H9 (cell line): Measurements from ENCODE around the gene ENTPD6. TPM values are rescaled to one million over a fixed set of nuclear protein-coding genes. Genes with fewer than 3 reads are reported as not detected.

Experiments
- DNase-seq: peaks from one replicate; pipeline ENCODE4 v3.0.0-alpha.2; 2017
- H2AFZ ChIP-seq: one replicate; pipeline ENCODE4 v1.6.1; 2013; ENCODE audit warnings: mild to moderate bottlenecking, low read length, control low read depth, moderate library complexity
- H2AK5ac ChIP-seq: 2 replicates; pipeline ENCODE4 v1.6.1; 2013; ENCODE audit warnings: low read length, control low read depth, mixed read lengths; ENCODE audit not compliant: insufficient read length
- H2BK120ac ChIP-seq: one replicate; pipeline ENCODE4 v1.6.1; 2013; ENCODE audit warnings: low read depth, mild to moderate bottlenecking, low read length, control low read depth, inconsistent platforms; ENCODE audit not compliant: poor library complexity, severe bottlenecking
- H2BK12ac ChIP-seq: 2 replicates; pipeline ENCODE4 v1.6.1; 2013; ENCODE audit warnings: low read length, control low read depth, mixed read lengths, low read depth; ENCODE audit not compliant: insufficient read length
- H2BK15ac ChIP-seq: 2 replicates; pipeline ENCODE4 v1.6.1; 2013; ENCODE audit warnings: low read depth, low read length, control low read depth
- H2BK20ac ChIP-seq: one replicate; pipeline ENCODE4 v1.6.1; 2013; ENCODE audit warnings: low read depth, mild to moderate bottlenecking, low read length, control low read depth, inconsistent platforms; ENCODE audit not compliant: poor library complexity, severe bottlenecking
- H2BK5ac ChIP-seq: 2 replicates; pipeline ENCODE4 v1.6.1; 2013; ENCODE audit warnings: low read length, control low read depth, mixed read lengths; ENCODE audit not compliant: insufficient read length
- H3K14ac ChIP-seq: 2 replicates; pipeline ENCODE4 v1.6.1; 2013; ENCODE audit warnings: low read length, control low read depth; ENCODE audit not compliant: insufficient read depth
- H3K18ac ChIP-seq: 2 replicates; pipeline ENCODE4 v1.6.1; 2013; ENCODE audit warnings: low read depth, mild to moderate bottlenecking, mixed read lengths, low read length, control low read depth; ENCODE audit not compliant: insufficient read length
- H3K23ac ChIP-seq: 2 replicates; pipeline ENCODE4 v1.6.1; 2013; ENCODE audit warnings: low read length, control low read depth, mixed read lengths, low read depth; ENCODE audit not compliant: insufficient read length
- H3K23me2 ChIP-seq: 2 replicates; pipeline ENCODE4 v1.6.1; 2013; ENCODE audit warnings: low read depth, mild to moderate bottlenecking, mixed read lengths, low read length, control low read depth; ENCODE audit not compliant: insufficient read length, poor library complexity, severe bottlenecking
- H3K27ac ChIP-seq: 2 replicates; pipeline ENCODE4 v1.5.1; 2013; ENCODE audit warnings: low read length, control low read depth, mixed read lengths, low read depth; ENCODE audit not compliant: insufficient read length
- H3K27me3 ChIP-seq: 2 replicates; pipeline ENCODE4 v1.6.1; 2013; ENCODE audit warnings: low read length, control low read depth, inconsistent platforms; ENCODE audit not compliant: insufficient read depth
- H3K4ac ChIP-seq: 2 replicates; pipeline ENCODE4 v1.6.1; 2013; ENCODE audit warnings: low read depth, mild to moderate bottlenecking, control low read depth, inconsistent platforms, low read length, moderate library complexity
- H3K4me1 ChIP-seq: 2 replicates; pipeline ENCODE4 v1.6.1; 2013; ENCODE audit warnings: low read length, control low read depth, inconsistent platforms; ENCODE audit not compliant: insufficient read depth
- H3K4me2 ChIP-seq: 2 replicates; pipeline ENCODE4 v1.6.1; 2013; ENCODE audit warnings: low read length, control low read depth, mixed read lengths; ENCODE audit not compliant: insufficient read length, insufficient read depth
- H3K56ac ChIP-seq: 2 replicates; pipeline ENCODE4 v1.6.1; 2013; ENCODE audit warnings: low read depth, mild to moderate bottlenecking, mixed read lengths, low read length, control low read depth; ENCODE audit not compliant: insufficient read length
- H3K79me1 ChIP-seq: 2 replicates; pipeline ENCODE4 v1.6.1; 2013; ENCODE audit warnings: low read depth, mild to moderate bottlenecking, moderate library complexity, low read length, control low read depth, inconsistent platforms; ENCODE audit not compliant: insufficient read depth, poor library complexity, severe bottlenecking
- H3K79me2 ChIP-seq: 2 replicates; pipeline ENCODE4 v1.6.1; 2013; ENCODE audit warnings: low read length, control low read depth, inconsistent platforms; ENCODE audit not compliant: insufficient read depth
- H3K9ac ChIP-seq: 2 replicates; pipeline ENCODE4 v1.6.1; 2013; ENCODE audit warnings: low read length, control low read depth, mixed read lengths; ENCODE audit not compliant: insufficient read length; ENCODE audit errors: extremely low read depth
- H3K9me3 ChIP-seq: one replicate; pipeline ENCODE4 v1.6.1; 2013; ENCODE audit warnings: low read depth, low read length, inconsistent platforms; ENCODE audit not compliant: control insufficient read depth
- H3T11ph ChIP-seq: one replicate; pipeline ENCODE4 v1.6.1; 2013; ENCODE audit warnings: mild to moderate bottlenecking, low read length, control low read depth, inconsistent platforms
- H4K20me1 ChIP-seq: one replicate; pipeline ENCODE4 v1.6.1; 2013; ENCODE audit not compliant: control insufficient read depth, insufficient read length, insufficient read depth
- H4K5ac ChIP-seq: 2 replicates; pipeline ENCODE4 v1.6.1; 2013; ENCODE audit warnings: low read depth, mild to moderate bottlenecking, mixed read lengths, low read length, control low read depth; ENCODE audit not compliant: insufficient read length
- H4K8ac ChIP-seq: replicated peaks from 2 replicates; pipeline ENCODE4 v1.6.1; 2013; ENCODE audit warnings: low read length, control low read depth, mixed read lengths, low read depth; ENCODE audit not compliant: insufficient read length
- H4K91ac ChIP-seq: 2 replicates; pipeline ENCODE4 v1.6.1; 2013; ENCODE audit warnings: low read depth, mild to moderate bottlenecking, moderate library complexity, mixed read lengths, low read length, control low read depth; ENCODE audit not compliant: insufficient read length
- H3K27ac Mint-ChIP-seq, 3 experiments: 2 replicates in 2 of 3; 3 replicates in 1 of 3; pipeline ENCODE4 v1.8.0; 2020 to 2021; ENCODE audit warnings: mixed read lengths in 3 of 3, mild to moderate bottlenecking in 1 of 3, moderate library complexity in 1 of 3
- H3K27me3 Mint-ChIP-seq: 2 replicates; pipeline ENCODE4 v1.8.0; 2021; ENCODE audit warnings: low read depth, mild to moderate bottlenecking, moderate library complexity, mixed read lengths
- H3K36me3 Mint-ChIP-seq, 3 experiments: 2 replicates in 2 of 3; 3 replicates in 1 of 3; pipeline ENCODE4 v1.8.0; 2020 to 2021; ENCODE audit warnings: low read depth in 3 of 3, mixed read lengths in 3 of 3; ENCODE audit not compliant: insufficient read depth in 1 of 3
- H3K4me1 Mint-ChIP-seq, 2 experiments: 2 replicates each; pipeline ENCODE4 v1.8.0; 2020; ENCODE audit warnings: mixed read lengths in 2 of 2
- H3K4me3 Mint-ChIP-seq, 2 experiments: 2 replicates in 1 of 2; 3 replicates in 1 of 2; pipeline ENCODE4 v1.8.0; 2020 to 2021; ENCODE audit warnings: mild to moderate bottlenecking in 2 of 2, mixed read lengths in 2 of 2, moderate library complexity in 1 of 2
- H3K9me3 Mint-ChIP-seq, 2 experiments: 2 replicates in 1 of 2; 3 replicates in 1 of 2; pipeline ENCODE4 v1.8.0; 2020; ENCODE audit warnings: mild to moderate bottlenecking in 2 of 2, mixed read lengths in 2 of 2, moderate library complexity in 1 of 2
- WGBS: extraction: QIAGEN DNeasy Blood & Tissue Kit; methylation state at CpG from one replicate; pipeline ENCODE4 v1.1.7; 2013; ENCODE audit warnings: missing lambda C conversion rate, low lambda C conversion rate, mixed read lengths; ENCODE audit not compliant: insufficient read length; ENCODE audit errors: extremely low coverage; 5-methylcytosine and 5-hydroxymethylcytosine counted together
- total RNA-seq: library from RNA; stranded (reverse); gene quantifications from 2 replicates; pipeline ENCODE4 v1.2.1, GENCODE V29; 2021
- TF ChIP-seq, protein P1 (sequence below): fragments of 200-600 bp; sonication (generic); conservative IDR thresholded peaks from 3 replicates; pipeline ENCODE4 v1.8.0; 2021; ENCODE audit warnings: antibody characterized with exemption, mild to moderate bottlenecking

Gene ENTPD6
- total RNA-seq, 1 experiment from 2014 or later, result 57.4 TPM

DNA sequence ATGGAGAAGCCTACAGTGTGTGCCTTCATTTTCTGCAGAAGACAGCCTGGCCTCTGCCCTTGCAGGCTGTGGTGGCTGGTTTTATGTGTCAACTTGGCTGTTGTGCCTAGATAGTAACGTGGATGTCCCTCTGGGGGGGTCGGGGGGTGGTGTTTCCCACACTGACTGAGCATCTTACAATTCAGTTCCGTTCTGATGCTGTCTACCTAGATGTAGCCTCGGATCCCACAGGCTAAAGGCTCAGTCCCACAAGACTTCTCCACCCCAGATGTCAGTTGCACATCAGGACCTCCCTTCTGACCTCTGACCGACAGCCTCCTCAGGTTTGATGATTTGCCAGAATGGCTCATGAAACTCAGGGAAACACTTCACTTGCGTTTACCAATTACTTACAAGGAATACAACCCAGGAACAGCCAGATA, 56.7 kb downstream of the ENTPD6 start:
- no peak overlapping the region for H2BK5ac ChIP-seq
- no CpG with 5 or more reads among the region's 6 CpGs for WGBS
- H3K79me2 ChIP-seq, result peaks cover 7% of the 10 kb centered on the region; the same call in 1 of the 2 replicates
- Mint-ChIP-seq H3K9me3 (no peaks in the 10 kb centered on the region), H3K4me3 (no peak overlapping the region), H3K4me1 (peaks cover 27 to 35% of the 10 kb centered on the region in 2 experiments), H3K27me3 (no peaks in the 10 kb centered on the region), H3K27ac (no peak overlapping the region; a peak in 1 of 7 replicates), H3K36me3 (peaks cover 4 to 12% (median 4%) of the 10 kb centered on the region in 3 experiments; a peak in 4 of 7 replicates)
- H3K79me1 ChIP-seq, result no peaks in the 10 kb centered on the region
- no peak overlapping the region for H4K91ac ChIP-seq
- H2AFZ ChIP-seq, result no peak overlapping the region
- H3T11ph ChIP-seq, result no peak overlapping the region
- no peak overlapping the region for H4K8ac ChIP-seq
- H3K9ac ChIP-seq, result no peak overlapping the region
- H3K9me3 ChIP-seq, result no peaks in the 10 kb centered on the region
- H3K27me3 ChIP-seq, result no peaks in the 10 kb centered on the region
- no peak overlapping the region for H3K4me2 ChIP-seq
- no peak overlapping the region for H2BK12ac ChIP-seq
- H3K23me2 ChIP-seq, result peaks cover 5% of the 10 kb centered on the region
- H2BK20ac ChIP-seq, result no peak overlapping the region
- H2BK15ac ChIP-seq, result no peak overlapping the region
- DNase-seq, result no peak
- no peak overlapping the region for H2BK120ac ChIP-seq
- no peak overlapping the region for H4K5ac ChIP-seq
- no peak overlapping the region for H3K23ac ChIP-seq
- H3K56ac ChIP-seq, result no peak overlapping the region
- no peaks in the 10 kb centered on the region for H4K20me1 ChIP-seq
- no peak overlapping the region for H3K18ac ChIP-seq
- no peak overlapping the region for H3K27ac ChIP-seq
- H3K14ac ChIP-seq, result no peak overlapping the region
- no peak overlapping the region for H2AK5ac ChIP-seq
- TF ChIP-seq, protein P1, sequence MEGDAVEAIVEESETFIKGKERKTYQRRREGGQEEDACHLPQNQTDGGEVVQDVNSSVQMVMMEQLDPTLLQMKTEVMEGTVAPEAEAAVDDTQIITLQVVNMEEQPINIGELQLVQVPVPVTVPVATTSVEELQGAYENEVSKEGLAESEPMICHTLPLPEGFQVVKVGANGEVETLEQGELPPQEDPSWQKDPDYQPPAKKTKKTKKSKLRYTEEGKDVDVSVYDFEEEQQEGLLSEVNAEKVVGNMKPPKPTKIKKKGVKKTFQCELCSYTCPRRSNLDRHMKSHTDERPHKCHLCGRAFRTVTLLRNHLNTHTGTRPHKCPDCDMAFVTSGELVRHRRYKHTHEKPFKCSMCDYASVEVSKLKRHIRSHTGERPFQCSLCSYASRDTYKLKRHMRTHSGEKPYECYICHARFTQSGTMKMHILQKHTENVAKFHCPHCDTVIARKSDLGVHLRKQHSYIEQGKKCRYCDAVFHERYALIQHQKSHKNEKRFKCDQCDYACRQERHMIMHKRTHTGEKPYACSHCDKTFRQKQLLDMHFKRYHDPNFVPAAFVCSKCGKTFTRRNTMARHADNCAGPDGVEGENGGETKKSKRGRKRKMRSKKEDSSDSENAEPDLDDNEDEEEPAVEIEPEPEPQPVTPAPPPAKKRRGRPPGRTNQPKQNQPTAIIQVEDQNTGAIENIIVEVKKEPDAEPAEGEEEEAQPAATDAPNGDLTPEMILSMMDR, result no peak
- H3K4ac ChIP-seq, result no peak overlapping the region
- H3K4me1 ChIP-seq, result no peaks in the 10 kb centered on the region
